Frontal cortex (tissue), 4 donors: ENCODE results near the gene CDK12. TPM values are rescaled to one million over a fixed set of nuclear protein-coding genes. Genes with fewer than 3 reads are reported as not detected.

Experiments
- DNase-seq, 2 donors: peaks; one replicate each; pipeline ENCODE4 v3.0.0; 2012; ENCODE audit warnings: low spot score in 2 of 2
- FAIRE-seq: peaks from 2 replicates; lab custom pipeline; 2012; peaks lifted over from hg19 to GRCh38; lab: Jason Lieb, UNC
- small RNA-seq: library from RNA; depleted of rRNA; stranded (forward); fragments of <200 nt; gene quantifications from one replicate; pipeline ENCODE3, GENCODE V24; 2014
- total RNA-seq: library from RNA; depleted of rRNA; stranded (reverse); fragments of >200 nt; gene quantifications from one replicate; pipeline ENCODE4 v1.2.3, GENCODE V29; 2014
- donor health status: control.
- donor health status: control.
- donor health status: control.

Gene CDK12
- total RNA-seq, 1 donor from 2014 or later: 16.7 TPM

- FAIRE-seq (no peak), DNase-seq (no peak)
These were observed 114.9 kb downstream of the CDK12 start for GRCh38 chr17:39576187-39576586.

DNA sequence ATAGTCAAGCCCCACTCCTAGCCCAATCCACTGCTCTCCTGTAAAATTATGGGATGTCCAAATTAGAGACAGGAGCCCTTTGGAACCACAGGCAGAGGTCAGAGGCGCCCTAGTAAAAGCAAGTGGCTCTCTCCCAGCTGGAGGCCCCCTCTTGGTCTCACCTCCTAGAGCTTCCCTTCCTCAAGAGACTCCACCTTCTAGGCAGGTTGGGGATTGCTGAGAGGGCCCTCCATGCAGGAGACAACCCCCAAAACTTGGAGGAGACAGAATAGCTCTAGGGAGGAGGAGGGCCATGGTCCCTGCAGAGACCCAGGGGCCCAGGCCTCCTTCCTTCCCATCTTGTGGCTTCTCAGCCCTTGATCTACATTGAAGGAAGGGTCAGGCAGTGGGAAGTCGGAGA, 117.0 kb downstream of the CDK12 start:
- FAIRE-seq: no peak
- no peak for DNase-seq

DNA sequence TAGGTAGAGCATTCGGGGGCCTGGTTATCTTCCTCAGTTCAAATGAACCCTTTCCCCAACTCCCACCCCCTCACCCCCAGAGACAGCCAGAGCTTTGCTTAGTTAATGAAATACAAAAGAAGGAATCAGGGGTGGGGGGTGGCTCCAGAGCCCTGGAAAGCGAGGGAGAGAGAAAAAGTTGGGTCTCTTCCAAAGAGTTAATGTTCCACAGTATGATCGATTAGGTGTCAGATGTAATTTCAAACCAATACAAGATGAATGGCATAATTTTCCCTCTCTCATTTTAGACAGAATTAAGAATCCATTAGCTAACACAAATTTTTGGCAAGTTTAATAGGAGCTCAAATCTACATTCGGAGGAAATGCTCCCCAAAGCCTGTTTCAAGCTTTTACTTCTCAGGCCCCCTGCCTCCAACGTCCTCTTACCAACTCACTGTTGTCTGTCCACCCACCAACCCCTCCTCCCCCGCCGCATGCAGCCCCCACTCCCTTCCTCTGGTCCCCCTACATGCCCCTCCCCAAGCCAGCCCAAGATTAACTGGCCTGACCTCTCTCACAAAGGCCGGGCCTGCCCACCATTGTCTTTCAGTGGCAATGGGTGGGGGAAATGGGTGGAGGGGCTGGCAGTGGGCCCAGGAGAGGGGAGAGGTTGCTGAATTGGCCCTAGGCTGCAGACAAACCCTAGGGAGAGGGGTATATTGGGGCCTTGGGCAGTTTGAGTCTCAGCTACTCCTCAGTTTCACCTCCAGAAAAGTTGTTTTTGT, 118.2 kb downstream of the CDK12 start:
- DNase-seq (no peak), FAIRE-seq (no peak)

DNA sequence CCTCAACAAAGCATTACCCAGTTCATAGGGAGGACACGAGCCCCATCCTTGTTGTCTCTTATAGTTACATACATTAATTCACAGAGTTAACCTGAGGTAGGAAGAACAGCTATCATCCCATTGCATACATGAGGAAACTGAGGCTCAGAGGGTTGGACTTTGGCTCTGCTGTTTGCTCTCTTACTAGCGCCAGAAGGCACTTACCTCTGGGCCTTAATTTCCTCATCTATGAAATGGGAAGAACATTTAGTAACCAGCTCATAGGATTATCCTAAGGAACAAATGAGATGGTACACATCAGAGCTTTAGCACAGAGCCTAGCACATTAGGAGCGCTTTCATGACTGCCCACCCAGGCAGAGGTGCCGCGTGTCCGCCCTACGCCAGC, 118.8 kb downstream of the CDK12 start:
- no peak for FAIRE-seq
- no peak for DNase-seq

- DNase-seq (no peak), FAIRE-seq (no peak)
These were observed 119.9 kb downstream of the CDK12 start for GRCh38 chr17:39581071-39581758.

- FAIRE-seq (no peak), DNase-seq (no peak)
These were observed 120.4 kb downstream of the CDK12 start for GRCh38 chr17:39581759-39582085.

DNA sequence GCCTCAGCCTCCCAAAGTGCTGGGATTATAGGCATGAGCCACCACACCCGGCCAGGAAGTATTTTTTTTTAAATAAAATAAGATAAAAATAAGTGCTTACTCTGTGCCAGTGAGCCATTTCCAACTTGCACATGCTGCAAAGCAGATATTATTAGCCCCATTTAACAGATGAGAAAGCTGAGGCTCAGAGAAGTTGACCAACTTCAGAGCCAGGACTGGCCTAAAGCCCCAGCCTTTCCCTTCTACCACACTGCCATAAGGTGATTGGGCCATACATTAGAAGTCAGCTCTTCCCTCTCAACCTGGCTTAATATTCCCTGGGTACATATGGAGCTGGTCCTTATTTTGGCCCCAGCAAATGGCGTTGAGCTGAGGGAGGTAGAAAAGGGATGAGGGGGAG, 121.4 kb downstream of the CDK12 start:
- FAIRE-seq (no peak), DNase-seq (no peak)

Small RNA genes within 50 kb of the gene (small RNA-seq; reads per million reads assigned to genes)
- not detected for gene RNU6-233P

Other genes starting within 250 kb of the CDK12 start
- gene STAC2, start 235.5 kb upstream of the CDK12 start, total RNA-seq: under 0.01 TPM
- 18.3 TPM for gene FBXL20, start 59.9 kb upstream of the CDK12 start, total RNA-seq
- gene MED1, start 10.2 kb upstream of the CDK12 start, total RNA-seq: 22.4 TPM
- 44.8 TPM for gene NEUROD2, start 146.4 kb downstream of the CDK12 start, total RNA-seq
- 27.3 TPM for gene PPP1R1B, start 165.5 kb downstream of the CDK12 start, total RNA-seq
- gene STARD3, start 175.7 kb downstream of the CDK12 start, total RNA-seq: 17.5 TPM
- gene TCAP, start 203.9 kb downstream of the CDK12 start, total RNA-seq: 0.82 TPM
- 3.7 TPM for gene PNMT, start 207.0 kb downstream of the CDK12 start, total RNA-seq
- 8.2 TPM for gene PGAP3, start 226.6 kb downstream of the CDK12 start, total RNA-seq
- gene ERBB2, start 238.6 kb downstream of the CDK12 start, total RNA-seq: 6.9 TPM